ENCODE data around the gene PCNX1. TPM values are rescaled to one million over a fixed set of nuclear protein-coding genes. Genes with fewer than 3 reads are reported as not detected.

PCNX1 gene
- total RNA-seq, 4 donors from 2014 or later: 41.8 to 83.1 (median 50.5) TPM

GRCh38 chr14:71135496-71135895, 228.2 kb downstream of the PCNX1 start:
- H3K9me3 ChIP-seq: peaks cover 0 to 9% (median 0%) of the 10 kb centered on the region in 4 donors
- no peak overlapping the region for H3K4me3 ChIP-seq
- peaks cover 0 to 20% (median 7%) of the 10 kb centered on the region in 4 donors for H3K4me1 ChIP-seq
- no peak overlapping the region for H3K27ac ChIP-seq
- no peaks in the 10 kb centered on the region for H3K36me3 ChIP-seq
- TF ChIP-seq POLR2A (IDR thresholded peaks at IDR 0.05): no peak
- no peak for TF ChIP-seq CTCF (IDR thresholded peaks at IDR 0.05)
- TF ChIP-seq EP300 (IDR thresholded peaks at IDR 0.05): no peak
- DNase-seq (ENCODE audit: low spot score in 2 of 2): no peak
- 95 to 100% methylated on average over 2 of the region's 2 CpGs for WGBS, 2 donors
- peaks cover 0 to 4% of the 10 kb centered on the region in 2 donors for H3K27me3 ChIP-seq

- DNase-seq (ENCODE audit: low spot score in 2 of 2): no peak
Measured at GRCh38 chr14:71135911-71136310, 228.7 kb downstream of the PCNX1 start.

GRCh38 chr14:71136386-71137060, 229.3 kb downstream of the PCNX1 start:
- TF ChIP-seq POLR2A (IDR thresholded peaks at IDR 0.05): no peak
- TF ChIP-seq EP300 (IDR thresholded peaks at IDR 0.05): no peak
- TF ChIP-seq CTCF (IDR thresholded peaks at IDR 0.05): no peak
- Histone ChIP-seq H3K9me3 (peaks cover 0 to 9% (median 0%) of the 10 kb centered on the region in 4 donors), H3K36me3 (no peaks in the 10 kb centered on the region), H3K4me1 (peaks cover 0 to 14% (median 4%) of the 10 kb centered on the region in 4 donors), H3K27me3 (no peaks in the 10 kb centered on the region), H3K27ac (no peak overlapping the region), H3K4me3 (no peak overlapping the region)
- no peak for DNase-seq (ENCODE audit: low spot score in 2 of 2)
- 90 to 96% methylated on average over 9 of the region's 9 CpGs for WGBS, 2 donors

More at GRCh38 chr14:71135911-71136310, 228.7 kb downstream of the PCNX1 start:
- H3K27ac ChIP-seq: no peak overlapping the region
- H3K27me3 ChIP-seq: peaks cover 0 to 4% of the 10 kb centered on the region in 2 donors
- peaks cover 0 to 20% (median 5%) of the 10 kb centered on the region in 4 donors for H3K4me1 ChIP-seq
- no peak overlapping the region for H3K4me3 ChIP-seq
- TF ChIP-seq EP300 (IDR thresholded peaks at IDR 0.05): no peak
- TF ChIP-seq POLR2A (IDR thresholded peaks at IDR 0.05): no peak
- no peak for TF ChIP-seq CTCF (IDR thresholded peaks at IDR 0.05)
- 90% methylated on average over 4 of the region's 4 CpGs for WGBS, 2 donors
- no peaks in the 10 kb centered on the region for H3K36me3 ChIP-seq
- peaks cover 0 to 9% (median 0%) of the 10 kb centered on the region in 4 donors for H3K9me3 ChIP-seq

- no peaks in the 10 kb centered on the region for H3K36me3 ChIP-seq
- no peak for DNase-seq (ENCODE audit: low spot score in 2 of 2)
- H3K4me3 ChIP-seq: no peak overlapping the region
- peaks cover 0 to 14% (median 4%) of the 10 kb centered on the region in 4 donors for H3K4me1 ChIP-seq
- H3K9me3 ChIP-seq: peaks cover 0 to 9% (median 0%) of the 10 kb centered on the region in 4 donors
- no peak for TF ChIP-seq POLR2A (IDR thresholded peaks at IDR 0.05)
- no peak for TF ChIP-seq EP300 (IDR thresholded peaks at IDR 0.05)
- TF ChIP-seq CTCF (IDR thresholded peaks at IDR 0.05): no peak
- no peak overlapping the region for H3K27ac ChIP-seq
- 90 to 95% methylated on average over 5 of the region's 5 CpGs for WGBS, 2 donors
- H3K27me3 ChIP-seq: no peaks in the 10 kb centered on the region
Measured at GRCh38 chr14:71137536-71138447, 230.5 kb downstream of the PCNX1 start.

Data from tibial nerve (tissue), 4 donors.